ENCODE data around the gene NNMT. TPM values are rescaled to one million over a fixed set of nuclear protein-coding genes. Genes with fewer than 3 reads are reported as not detected.

NNMT gene
- polyA plus RNA-seq, 1 donor from 2014 or later = not detected

DNA sequence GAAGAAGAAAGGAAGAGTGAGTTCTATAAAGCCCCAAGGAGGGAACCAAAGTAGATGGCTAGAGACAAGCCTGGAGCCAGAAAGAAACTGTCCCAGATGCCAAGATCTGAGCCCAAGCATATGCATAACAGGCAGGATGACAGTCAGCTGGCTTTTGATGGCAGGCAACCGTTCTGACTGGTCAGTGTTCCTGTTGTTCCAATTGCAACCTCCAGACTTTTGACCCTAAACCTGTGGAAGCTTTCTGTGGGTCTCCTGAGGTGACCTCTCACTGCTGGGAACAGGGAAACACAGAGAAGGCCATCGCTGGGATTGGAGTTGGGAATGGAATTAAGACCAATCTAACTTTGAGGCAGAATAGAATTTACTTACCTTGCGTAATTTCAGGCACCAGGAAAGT is 21.6 kb upstream of the NNMT start:
- Histone ChIP-seq H3K4me2 (ENCODE audit: low read length) (no peak overlapping the region), H3K27ac (ENCODE audit: low read length) (no peak overlapping the region), H3K79me2 (replicated peaks; ENCODE audit: insufficient read depth, low read length) (no peaks in the 10 kb centered on the region), H3F3A (ENCODE audit: insufficient read depth, low read length, poor library complexity, severe bottlenecking) (no peaks in the 10 kb centered on the region), H2AFZ (ENCODE audit: low read depth, low read length) (no peak overlapping the region), H3K4me3 (ENCODE audit: low read length) (no peak overlapping the region), H3K9me3 (ENCODE audit: low read length) (no peaks in the 10 kb centered on the region), H3K9me2 (ENCODE audit: insufficient read depth, low read length) (no peaks in the 10 kb centered on the region), H4K20me1 (ENCODE audit: insufficient read depth) (no peaks in the 10 kb centered on the region), H3K36me3 (ENCODE audit: insufficient read depth, low read length) (no peaks in the 10 kb centered on the region), H3K9ac (ENCODE audit: low read length) (no peak overlapping the region), H3K27me3 (ENCODE audit: insufficient read depth, low read depth, low read length) (no peaks in the 10 kb centered on the region)
- no peak for TF ChIP-seq POLR2AphosphoS5 (IDR thresholded peaks at IDR 0.05)
- no peak for TF ChIP-seq RAD21 (conservative IDR thresholded peaks at IDR 0.05)
- no peak for TF ChIP-seq SMC3 (conservative IDR thresholded peaks at IDR 0.05; ENCODE audit: poor library complexity)
- no peak for TF ChIP-seq TAF1 (IDR thresholded peaks at IDR 0.05; ENCODE audit: low read depth)
- TF ChIP-seq EZH2 (IDR thresholded peaks at IDR 0.05; ENCODE audit: borderline replicate concordance, insufficient read depth, low read length, poor library complexity, severe bottlenecking) = no peak
- TF ChIP-seq MXI1 (conservative IDR thresholded peaks at IDR 0.05; ENCODE audit: poor library complexity, severe bottlenecking) = no peak
- TF ChIP-seq, protein P1, sequence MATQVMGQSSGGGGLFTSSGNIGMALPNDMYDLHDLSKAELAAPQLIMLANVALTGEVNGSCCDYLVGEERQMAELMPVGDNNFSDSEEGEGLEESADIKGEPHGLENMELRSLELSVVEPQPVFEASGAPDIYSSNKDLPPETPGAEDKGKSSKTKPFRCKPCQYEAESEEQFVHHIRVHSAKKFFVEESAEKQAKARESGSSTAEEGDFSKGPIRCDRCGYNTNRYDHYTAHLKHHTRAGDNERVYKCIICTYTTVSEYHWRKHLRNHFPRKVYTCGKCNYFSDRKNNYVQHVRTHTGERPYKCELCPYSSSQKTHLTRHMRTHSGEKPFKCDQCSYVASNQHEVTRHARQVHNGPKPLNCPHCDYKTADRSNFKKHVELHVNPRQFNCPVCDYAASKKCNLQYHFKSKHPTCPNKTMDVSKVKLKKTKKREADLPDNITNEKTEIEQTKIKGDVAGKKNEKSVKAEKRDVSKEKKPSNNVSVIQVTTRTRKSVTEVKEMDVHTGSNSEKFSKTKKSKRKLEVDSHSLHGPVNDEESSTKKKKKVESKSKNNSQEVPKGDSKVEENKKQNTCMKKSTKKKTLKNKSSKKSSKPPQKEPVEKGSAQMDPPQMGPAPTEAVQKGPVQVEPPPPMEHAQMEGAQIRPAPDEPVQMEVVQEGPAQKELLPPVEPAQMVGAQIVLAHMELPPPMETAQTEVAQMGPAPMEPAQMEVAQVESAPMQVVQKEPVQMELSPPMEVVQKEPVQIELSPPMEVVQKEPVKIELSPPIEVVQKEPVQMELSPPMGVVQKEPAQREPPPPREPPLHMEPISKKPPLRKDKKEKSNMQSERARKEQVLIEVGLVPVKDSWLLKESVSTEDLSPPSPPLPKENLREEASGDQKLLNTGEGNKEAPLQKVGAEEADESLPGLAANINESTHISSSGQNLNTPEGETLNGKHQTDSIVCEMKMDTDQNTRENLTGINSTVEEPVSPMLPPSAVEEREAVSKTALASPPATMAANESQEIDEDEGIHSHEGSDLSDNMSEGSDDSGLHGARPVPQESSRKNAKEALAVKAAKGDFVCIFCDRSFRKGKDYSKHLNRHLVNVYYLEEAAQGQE (IDR thresholded peaks at IDR 0.05; ENCODE audit: borderline replicate concordance) = no peak
- TF ChIP-seq EP300 (conservative IDR thresholded peaks at IDR 0.05; ENCODE audit: poor library complexity, severe bottlenecking) = no peak
- TF ChIP-seq CTCF (IDR thresholded peaks at IDR 0.05; ENCODE audit: poor library complexity, severe bottlenecking) = no peak

DNA sequence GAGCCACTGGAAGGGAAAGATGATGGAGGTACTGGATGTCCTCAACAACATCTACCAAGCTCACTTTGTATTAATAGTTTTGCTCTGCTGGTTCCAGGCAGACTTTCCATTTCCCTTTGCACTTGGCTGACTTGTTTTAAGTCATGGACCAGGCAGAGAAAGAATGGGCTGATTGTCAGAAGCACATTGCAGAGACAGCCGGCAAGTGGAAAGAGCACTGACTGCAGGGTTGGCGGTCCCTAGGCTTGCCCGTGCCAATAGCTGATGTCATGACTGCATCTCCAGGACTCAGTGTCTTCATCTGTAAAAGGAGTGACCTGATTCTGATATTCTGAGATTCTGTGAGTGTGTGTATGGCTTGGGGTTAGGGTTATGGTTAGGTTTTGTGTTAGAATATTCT is 20.9 kb upstream of the NNMT start:
- Histone ChIP-seq H3K4me3 (ENCODE audit: low read length) (no peak overlapping the region), H3K79me2 (replicated peaks; ENCODE audit: insufficient read depth, low read length) (no peaks in the 10 kb centered on the region), H3K9me2 (ENCODE audit: insufficient read depth, low read length) (no peaks in the 10 kb centered on the region), H2AFZ (ENCODE audit: low read depth, low read length) (no peak overlapping the region), H3F3A (ENCODE audit: insufficient read depth, low read length, poor library complexity, severe bottlenecking) (no peaks in the 10 kb centered on the region), H3K27me3 (ENCODE audit: insufficient read depth, low read depth, low read length) (no peaks in the 10 kb centered on the region), H3K27ac (ENCODE audit: low read length) (no peak overlapping the region), H3K4me2 (ENCODE audit: low read length) (no peak overlapping the region), H3K9ac (ENCODE audit: low read length) (no peak overlapping the region), H3K9me3 (ENCODE audit: low read length) (no peaks in the 10 kb centered on the region), H3K36me3 (ENCODE audit: insufficient read depth, low read length) (no peaks in the 10 kb centered on the region), H4K20me1 (ENCODE audit: insufficient read depth) (no peaks in the 10 kb centered on the region)
- TF ChIP-seq SMC3 (conservative IDR thresholded peaks at IDR 0.05; ENCODE audit: poor library complexity) (no peak), CTCF (IDR thresholded peaks at IDR 0.05; ENCODE audit: poor library complexity, severe bottlenecking) (no peak), RAD21 (conservative IDR thresholded peaks at IDR 0.05) (no peak), EZH2 (IDR thresholded peaks at IDR 0.05; ENCODE audit: borderline replicate concordance, insufficient read depth, low read length, poor library complexity, severe bottlenecking) (no peak), TAF1 (IDR thresholded peaks at IDR 0.05; ENCODE audit: low read depth) (no peak)
- TF ChIP-seq, protein P1 (IDR thresholded peaks at IDR 0.05; ENCODE audit: borderline replicate concordance) = no peak
